Measurements from ENCODE around the gene ZFYVE19. TPM values are rescaled to one million over a fixed set of nuclear protein-coding genes. Genes with fewer than 3 reads are reported as not detected.
A peak's percentile ranks its signal among the peaks of the same experiment; 100 is the strongest.

The ZFYVE19 gene
- total RNA-seq, 1 experiment from 2014 or later: 32.6 TPM

DNA sequence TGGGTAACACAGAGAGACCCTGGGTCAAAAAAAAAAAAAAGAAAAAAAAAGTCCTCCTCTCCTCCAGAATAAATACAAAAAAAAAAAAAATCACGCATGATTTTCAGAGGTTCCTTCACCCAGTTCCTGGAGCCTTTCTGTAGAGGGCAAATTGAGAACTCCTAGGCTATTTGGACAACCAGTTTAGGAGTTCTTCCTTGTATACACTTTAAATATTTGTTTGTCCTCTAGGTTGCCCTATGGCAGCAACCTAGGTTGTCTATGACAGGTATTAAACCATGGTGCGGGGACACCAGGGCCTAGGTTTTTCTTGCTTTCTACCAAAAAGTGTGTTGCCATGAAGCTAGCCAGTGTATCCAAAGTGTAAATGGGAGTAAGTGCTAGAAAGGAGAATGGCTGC is 3.8 kb upstream of the ZFYVE19 start:
- Histone ChIP-seq H3K4me2 (no peak overlapping the region), H3K9me3 (ENCODE audit: insufficient read depth, low read depth) (no peaks in the 10 kb centered on the region), H3K27me3 (ENCODE audit: insufficient read depth, low read depth) (no peaks in the 10 kb centered on the region), H3K27ac (no peak overlapping the region), H3K9me2 (ENCODE audit: insufficient read depth) (no peaks in the 10 kb centered on the region), H3F3A (ENCODE audit: insufficient read depth, low read depth) (peaks cover 4% of the 10 kb centered on the region; the same call in 1 of the 2 replicates), H3K4me3 (no peak overlapping the region), H2AFZ (no peak overlapping the region), H3K36me3 (ENCODE audit: low read depth) (no peaks in the 10 kb centered on the region; the same call in 1 of the 2 replicates), H3K79me2 (ENCODE audit: low read depth) (peaks cover 10% of the 10 kb centered on the region), H3K4me1 (replicated peaks; ENCODE audit: insufficient read depth) (peaks cover 3% of the 10 kb centered on the region; the same call in 1 of the 2 replicates), H4K20me1 (ENCODE audit: insufficient read depth) (no peaks in the 10 kb centered on the region)
- DNase-seq: no peak
- BruUV-seq (replicated peaks): no TSS peak
- intact Hi-C loops (cut with micrococcal nuclease; ENCODE audit: unreplicated experiment): no loop called here
- CTCF ChIA-PET: no interaction called here
- TF ChIP-seq EZH2 (IDR thresholded peaks at IDR 0.05; ENCODE audit: low read depth): no peak
- TF ChIP-seq, protein P1, sequence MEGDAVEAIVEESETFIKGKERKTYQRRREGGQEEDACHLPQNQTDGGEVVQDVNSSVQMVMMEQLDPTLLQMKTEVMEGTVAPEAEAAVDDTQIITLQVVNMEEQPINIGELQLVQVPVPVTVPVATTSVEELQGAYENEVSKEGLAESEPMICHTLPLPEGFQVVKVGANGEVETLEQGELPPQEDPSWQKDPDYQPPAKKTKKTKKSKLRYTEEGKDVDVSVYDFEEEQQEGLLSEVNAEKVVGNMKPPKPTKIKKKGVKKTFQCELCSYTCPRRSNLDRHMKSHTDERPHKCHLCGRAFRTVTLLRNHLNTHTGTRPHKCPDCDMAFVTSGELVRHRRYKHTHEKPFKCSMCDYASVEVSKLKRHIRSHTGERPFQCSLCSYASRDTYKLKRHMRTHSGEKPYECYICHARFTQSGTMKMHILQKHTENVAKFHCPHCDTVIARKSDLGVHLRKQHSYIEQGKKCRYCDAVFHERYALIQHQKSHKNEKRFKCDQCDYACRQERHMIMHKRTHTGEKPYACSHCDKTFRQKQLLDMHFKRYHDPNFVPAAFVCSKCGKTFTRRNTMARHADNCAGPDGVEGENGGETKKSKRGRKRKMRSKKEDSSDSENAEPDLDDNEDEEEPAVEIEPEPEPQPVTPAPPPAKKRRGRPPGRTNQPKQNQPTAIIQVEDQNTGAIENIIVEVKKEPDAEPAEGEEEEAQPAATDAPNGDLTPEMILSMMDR (conservative IDR thresholded peaks at IDR 0.05): no peak
- POLR2A ChIA-PET (ENCODE audit: unreplicated experiment): interaction anchor here (0.7 kb wide), 1 partner anchor 36 kb away, joined by 5 read pairs; no protein-coding TSS in a partner anchor

DNA sequence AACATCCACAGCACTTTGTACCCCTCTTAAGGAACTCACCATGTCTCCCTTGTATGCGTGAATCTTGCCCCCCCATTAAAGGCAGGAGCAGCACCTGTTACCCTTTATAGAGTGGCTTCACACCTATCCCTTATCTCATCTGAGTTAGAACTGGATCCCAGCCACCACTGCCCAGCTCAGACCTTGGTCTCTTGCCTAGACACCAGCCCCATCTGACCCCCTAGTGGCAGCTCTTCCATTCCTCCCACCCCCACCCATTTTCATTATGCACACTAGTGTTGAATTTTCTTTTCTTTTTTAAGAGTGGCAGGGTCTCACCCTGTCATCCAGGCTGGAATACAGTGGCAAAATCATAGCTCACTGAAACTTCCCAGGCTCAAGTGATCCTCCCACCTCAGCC is 3.2 kb upstream of the ZFYVE19 start:
- ChIA-PET CTCF (no interaction called here), POLR2A (ENCODE audit: unreplicated experiment) (interaction anchor here (0.7 kb wide), 1 partner anchor 37 kb away, joined by 5 read pairs; no protein-coding TSS in a partner anchor)
- Histone ChIP-seq H3K4me3 (no peak overlapping the region), H3K27me3 (ENCODE audit: insufficient read depth, low read depth) (no peaks in the 10 kb centered on the region), H3K4me1 (replicated peaks; ENCODE audit: insufficient read depth) (peaks cover 9% of the 10 kb centered on the region; the same call in 1 of the 2 replicates), H4K20me1 (ENCODE audit: insufficient read depth) (no peaks in the 10 kb centered on the region), H3K36me3 (ENCODE audit: low read depth) (no peaks in the 10 kb centered on the region), H2AFZ (no peak overlapping the region), H3K27ac (no peak overlapping the region), H3K4me2 (no peak overlapping the region), H3K79me2 (ENCODE audit: low read depth) (peaks cover 17% of the 10 kb centered on the region), H3K9me3 (ENCODE audit: insufficient read depth, low read depth) (no peaks in the 10 kb centered on the region), H3K9me2 (ENCODE audit: insufficient read depth) (no peaks in the 10 kb centered on the region), H3F3A (ENCODE audit: insufficient read depth, low read depth) (peaks cover 4% of the 10 kb centered on the region; the same call in 1 of the 2 replicates)
- intact Hi-C loops (cut with micrococcal nuclease; ENCODE audit: unreplicated experiment): no loop called here
- TF ChIP-seq, protein P1 (conservative IDR thresholded peaks at IDR 0.05): no peak
- TF ChIP-seq EZH2 (IDR thresholded peaks at IDR 0.05; ENCODE audit: low read depth): no peak
- DNase-seq: no peak
- BruUV-seq (replicated peaks): no TSS peak

GRCh38 chr15:40806672-40807027 is 239 bp upstream of the ZFYVE19 start:
- Histone ChIP-seq H4K20me1 (ENCODE audit: insufficient read depth) (no peaks in the 10 kb centered on the region), H3K9me2 (ENCODE audit: insufficient read depth) (no peaks in the 10 kb centered on the region), H3K36me3 (ENCODE audit: low read depth) (no peaks in the 10 kb centered on the region), H3K27ac (peak overlapping the region; percentile 72), H3K4me1 (replicated peaks; ENCODE audit: insufficient read depth) (peaks cover 9% of the 10 kb centered on the region; the same call in 1 of the 2 replicates), H3F3A (ENCODE audit: insufficient read depth, low read depth) (peaks cover 4% of the 10 kb centered on the region; the same call in 1 of the 2 replicates), H3K4me3 (peak overlapping the region; percentile 99), H3K9me3 (ENCODE audit: insufficient read depth, low read depth) (no peaks in the 10 kb centered on the region), H2AFZ (peak overlapping the region; percentile 100), H3K79me2 (ENCODE audit: low read depth) (peaks cover 19% of the 10 kb centered on the region), H3K4me2 (peak overlapping the region; percentile 100), H3K27me3 (ENCODE audit: insufficient read depth, low read depth) (no peaks in the 10 kb centered on the region)
- no peak for TF ChIP-seq EZH2 (IDR thresholded peaks at IDR 0.05; ENCODE audit: low read depth)
- TF ChIP-seq, protein P1 (conservative IDR thresholded peaks at IDR 0.05): no peak
- ChIA-PET POLR2A (ENCODE audit: unreplicated experiment) (interaction anchor here (0.5 to 0.9 kb wide), 5 partner anchors 10 to 1316 kb away, joined by 4 to 11 read pairs (median 5); no protein-coding TSS in a partner anchor), CTCF (interaction anchor here (0.6 kb wide), 1 partner anchor 51 kb away, joined by 8 read pairs; no protein-coding TSS in a partner anchor)
- no peak for DNase-seq
- intact Hi-C loops (cut with micrococcal nuclease; ENCODE audit: unreplicated experiment): loop anchor here (1.0 to 2.0 kb wide), 4 partner anchors 13 to 37 kb away; partner anchors contain the start of gene C15orf62
- TSS peak; percentile 46 for BruUV-seq (replicated peaks)
